EH (cell line): ENCODE data around the gene SLC9A1.
"Not testable (repeated sequence)": the region's sequence is repeated elsewhere in the genome, so short reads cannot be mapped to it uniquely, and the experiment has no call there.

Experiments
- DNase-seq: peaks from one replicate; pipeline ENCODE4 v3.0.0-alpha.2; 2015; ENCODE audit warnings: low read depth

The SLC9A1 gene

GRCh38 chr1:27154991-27155781 is at the start of gene SLC9A1:
Gene SLC9A1, minus strand, starts transcription at chr1:27155125. Its CDS starts 791 bp downstream, at chr1:27154334.
- DNase-seq, result peak; percentile 90

- DNase-seq, result peak; percentile 54
Observed at GRCh38 chr1:27203946-27204345, 49.0 kb upstream of the SLC9A1 start.

- DNase-seq, result no peak
Observed at GRCh38 chr1:27201295-27201694, 46.4 kb upstream of the SLC9A1 start.

- DNase-seq, result no peak
Observed at GRCh38 chr1:27193194-27193593, 38.3 kb upstream of the SLC9A1 start.

- no peak for DNase-seq
Observed at GRCh38 chr1:27192039-27192529, 37.2 kb upstream of the SLC9A1 start.

- not testable (repeated sequence) for DNase-seq
Observed at GRCh38 chr1:27184665-27185064, 29.7 kb upstream of the SLC9A1 start.

- DNase-seq, result no peak
Observed at GRCh38 chr1:27179979-27180378, 25.1 kb upstream of the SLC9A1 start.

GRCh38 chr1:27179379-27179778 is 24.5 kb upstream of the SLC9A1 start:
- peak; percentile 10 for DNase-seq

- no peak for DNase-seq
Observed at GRCh38 chr1:27176954-27177353, 22.0 kb upstream of the SLC9A1 start.

- no peak for DNase-seq
Observed at GRCh38 chr1:27176323-27176722, 21.4 kb upstream of the SLC9A1 start.

GRCh38 chr1:27172992-27173391 is 18.1 kb upstream of the SLC9A1 start:
- not testable (repeated sequence) for DNase-seq

GRCh38 chr1:27166929-27167328 is 12.0 kb upstream of the SLC9A1 start:
- DNase-seq, result no peak

- peak; percentile 73 for DNase-seq
Observed at GRCh38 chr1:27166351-27166802, 11.5 kb upstream of the SLC9A1 start.

- no peak for DNase-seq
Observed at GRCh38 chr1:27163093-27163492, 8.2 kb upstream of the SLC9A1 start.

- no peak for DNase-seq
Observed at GRCh38 chr1:27162090-27162489, 7.2 kb upstream of the SLC9A1 start.

- DNase-seq, result no peak
Observed at GRCh38 chr1:27161594-27161993, 6.7 kb upstream of the SLC9A1 start.

GRCh38 chr1:27157194-27157593 is 2.3 kb upstream of the SLC9A1 start:
- DNase-seq, result no peak

- DNase-seq, result no peak
Observed at GRCh38 chr1:27154469-27154990, 395 bp downstream of the SLC9A1 start.

GRCh38 chr1:27153927-27154358 is 982 bp downstream of the SLC9A1 start:
- DNase-seq, result peak; percentile 24

- peak; percentile 55 for DNase-seq
Observed at GRCh38 chr1:27153549-27153886, 1.4 kb downstream of the SLC9A1 start.

GRCh38 chr1:27152829-27153548 is 1.9 kb downstream of the SLC9A1 start:
- no peak for DNase-seq

- DNase-seq, result peak; percentile 52
Observed at GRCh38 chr1:27152004-27152828, 2.7 kb downstream of the SLC9A1 start.
